HG02870 (cell line): ENCODE data around the gene NACA.
"Not testable (repeated sequence)": the region's sequence is repeated elsewhere in the genome, so short reads cannot be mapped to it uniquely, and the experiment has no call there.

Source experiments
- ATAC-seq: cut with Tn5 transposase; IDR thresholded peaks from one replicate; pipeline ENCODE4 v1.9.1; 2021; ENCODE audit warnings: mild to moderate bottlenecking, moderate library complexity; ENCODE audit not compliant: unreplicated experiment

NACA gene

DNA sequence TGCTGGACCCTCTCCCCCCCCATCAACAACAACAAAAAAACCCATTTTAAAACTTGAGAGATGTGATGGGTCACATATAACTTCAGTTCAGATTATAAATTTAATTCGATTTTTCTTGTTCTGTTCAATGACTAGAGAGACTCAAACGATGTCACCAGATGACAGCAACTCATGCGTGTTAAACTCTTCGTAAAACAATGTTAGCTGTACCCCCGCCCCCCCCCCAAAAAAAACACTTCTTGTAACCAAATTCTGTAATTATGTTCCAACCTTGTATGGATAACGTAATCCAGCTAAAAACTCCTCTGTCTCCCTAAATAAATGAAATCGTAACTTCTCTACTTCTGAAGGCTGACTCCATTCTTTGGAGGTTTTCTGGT, 614 bp upstream of the NACA start:
- ATAC-seq: no peak

DNA sequence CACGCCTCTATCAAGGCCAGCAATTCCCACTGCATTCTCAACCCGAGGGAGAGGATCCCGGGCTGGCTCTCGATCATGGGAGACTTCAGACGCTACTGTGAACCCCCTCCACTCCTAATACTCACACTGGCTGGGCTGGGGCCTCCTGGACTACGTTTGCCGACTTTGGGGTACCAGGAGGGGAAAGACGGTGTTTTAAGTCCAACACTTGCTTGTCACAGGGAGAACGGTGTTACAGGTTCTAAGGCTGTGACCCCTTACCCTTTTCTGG, 463 bp downstream of the NACA start:
- no peak for ATAC-seq

DNA sequence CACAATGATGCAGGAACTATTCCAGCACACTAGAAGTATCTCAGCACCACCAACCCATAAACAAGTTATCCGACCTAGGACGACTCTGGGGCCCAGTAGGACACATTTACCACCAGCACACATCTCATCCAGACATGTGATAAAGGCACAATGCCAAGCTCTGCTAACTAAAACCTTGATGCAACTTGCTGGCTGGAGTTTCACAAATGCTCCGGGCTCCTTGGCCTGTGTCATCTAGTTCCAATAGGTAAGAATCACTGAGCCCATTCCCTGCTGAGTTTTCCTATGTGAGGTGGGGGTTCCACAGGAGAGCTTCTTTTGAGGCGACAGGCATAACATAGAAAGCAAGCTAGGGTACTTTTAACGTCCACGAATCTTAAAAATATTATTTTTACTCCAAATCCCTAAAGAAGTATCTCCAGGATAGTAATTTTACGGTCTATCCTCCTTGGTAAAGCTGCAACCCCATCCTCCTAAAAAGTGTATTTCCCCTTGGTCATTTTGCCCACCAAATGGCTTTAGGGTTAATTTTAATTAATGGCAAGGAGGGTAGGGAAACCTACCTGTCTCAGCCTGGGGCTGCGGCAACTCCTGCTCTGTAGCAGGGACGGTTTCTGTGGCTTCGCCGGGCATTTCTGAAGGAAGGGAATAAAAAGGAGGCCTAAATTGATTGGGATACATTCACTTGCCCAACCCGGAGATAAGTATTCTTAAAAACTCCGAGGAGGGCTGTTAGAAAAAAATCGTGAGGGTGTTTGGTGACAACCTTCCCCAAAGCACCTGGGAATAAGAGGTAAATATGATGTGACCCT, 1.0 kb downstream of the NACA start:
- ATAC-seq: no peak

GRCh38 chr12:56723352-56723751, 1.7 kb downstream of the NACA start:
- ATAC-seq: no peak

GRCh38 chr12:56722832-56723231, 2.3 kb downstream of the NACA start:
- no peak for ATAC-seq

- no peak for ATAC-seq
Observed at GRCh38 chr12:56721721-56722120, 3.4 kb downstream of the NACA start.

DNA sequence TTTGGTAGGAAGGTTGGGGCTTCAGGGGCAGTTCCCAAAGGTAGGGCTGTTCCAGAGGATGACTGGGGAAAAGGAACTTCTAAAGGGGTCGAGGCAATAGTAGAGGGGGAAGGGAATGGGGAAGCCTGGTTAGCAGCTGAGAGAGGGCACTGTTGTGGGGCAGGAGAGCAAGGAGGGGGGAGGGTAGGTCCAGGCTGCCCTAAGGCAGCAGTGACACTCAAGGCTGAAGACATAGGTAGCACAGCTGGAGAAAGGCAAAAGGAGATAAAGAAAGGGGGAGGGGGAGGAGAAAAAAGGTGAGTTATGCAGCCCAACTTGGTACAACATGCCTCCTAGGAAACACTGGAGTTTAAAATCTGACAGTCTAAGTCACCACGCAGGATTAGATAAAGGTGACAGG, 3.9 kb downstream of the NACA start:
- no peak for ATAC-seq

- ATAC-seq: no peak
Observed at GRCh38 chr12:56720731-56721151, 4.4 kb downstream of the NACA start.

DNA sequence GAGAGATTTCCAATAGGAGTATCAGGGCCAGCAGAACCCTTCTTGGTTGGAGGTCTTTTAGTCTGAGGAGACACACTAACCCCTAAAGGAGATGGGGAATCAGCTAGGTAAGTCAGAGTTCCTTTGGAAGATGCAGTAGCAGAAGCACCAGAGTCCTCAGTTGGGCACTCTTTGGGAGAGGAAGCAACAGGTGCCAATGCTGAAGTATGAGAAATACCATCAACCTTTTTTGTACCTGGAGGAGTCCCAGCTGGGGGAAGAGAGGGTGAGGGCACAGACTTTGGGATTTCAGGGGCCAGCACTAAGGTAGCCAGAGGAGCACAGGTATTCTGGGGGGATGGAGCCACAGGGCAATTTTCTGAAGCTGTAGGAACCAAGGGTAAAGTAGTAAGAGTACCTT, 6.0 kb downstream of the NACA start:
- no peak for ATAC-seq

- no peak for ATAC-seq
Observed at GRCh38 chr12:56718636-56719035, 6.5 kb downstream of the NACA start.

DNA sequence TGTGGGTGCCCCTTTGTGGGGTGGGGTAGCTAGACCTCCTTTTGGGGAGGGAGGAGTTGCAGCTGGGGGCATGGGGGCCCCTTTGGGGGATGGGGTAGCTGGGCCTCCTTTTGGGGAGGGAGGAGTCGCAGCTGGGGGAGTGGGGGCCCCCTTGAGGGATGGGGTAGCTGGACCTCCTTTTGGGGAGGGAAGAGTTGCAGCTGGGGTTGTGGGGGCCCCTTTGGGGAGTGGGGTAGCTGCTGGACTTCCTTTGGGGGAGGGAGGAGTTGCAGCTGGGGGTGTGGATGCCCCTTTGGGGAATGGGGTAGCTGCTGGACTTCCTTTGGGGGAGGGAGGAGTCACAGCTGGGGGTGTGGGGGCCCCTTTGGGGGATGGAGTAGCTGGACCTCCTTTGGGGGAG, 7.0 kb downstream of the NACA start:
- no peak for ATAC-seq

DNA sequence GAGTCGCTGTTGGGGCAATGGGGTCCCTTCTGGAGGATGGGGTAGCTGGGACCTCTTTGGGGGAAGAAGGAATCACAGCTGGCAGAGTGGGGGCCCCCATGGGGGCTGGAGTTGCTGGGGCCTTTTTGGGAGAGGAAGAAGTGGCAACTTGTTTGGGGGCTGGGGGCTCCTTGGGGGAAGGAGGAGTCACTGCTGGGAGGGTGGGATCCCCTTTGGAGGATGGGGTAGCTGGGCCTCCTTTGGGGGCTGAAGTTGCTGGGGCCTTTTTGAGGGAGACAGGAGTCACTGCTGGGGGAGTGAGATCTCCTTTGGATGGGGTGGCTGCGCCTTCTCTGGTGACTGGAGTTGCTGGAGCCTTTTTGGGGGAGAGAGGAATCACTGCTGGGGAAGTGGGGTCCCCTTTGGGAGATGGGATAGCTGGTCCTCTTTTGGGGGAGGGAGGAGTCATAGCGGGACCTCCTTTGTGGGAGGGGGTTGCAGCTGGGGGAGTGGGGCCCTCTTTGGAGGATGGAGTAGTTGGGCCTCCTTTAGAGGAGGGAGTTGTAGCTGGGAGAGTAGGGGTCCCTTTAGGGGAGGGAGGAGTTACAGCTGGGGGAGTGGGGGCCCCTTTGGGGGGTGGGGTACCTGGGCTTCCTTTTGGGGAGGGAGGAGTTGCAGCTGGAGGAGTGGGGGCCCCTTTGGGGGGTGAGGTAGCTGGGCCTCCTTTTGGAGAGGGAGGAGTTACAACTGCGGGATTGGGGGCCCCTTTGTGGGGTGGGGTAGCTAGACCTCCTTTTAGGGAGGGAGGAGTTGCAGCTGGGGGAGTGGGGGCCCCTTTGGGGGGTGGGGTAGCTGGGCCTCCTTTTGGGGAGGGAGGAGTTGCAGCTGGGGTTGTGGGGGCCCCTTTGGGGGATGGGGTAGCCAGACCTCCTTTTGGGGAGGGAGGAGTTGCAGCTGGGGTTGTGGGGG, 7.9 kb downstream of the NACA start:
- ATAC-seq: no peak

DNA sequence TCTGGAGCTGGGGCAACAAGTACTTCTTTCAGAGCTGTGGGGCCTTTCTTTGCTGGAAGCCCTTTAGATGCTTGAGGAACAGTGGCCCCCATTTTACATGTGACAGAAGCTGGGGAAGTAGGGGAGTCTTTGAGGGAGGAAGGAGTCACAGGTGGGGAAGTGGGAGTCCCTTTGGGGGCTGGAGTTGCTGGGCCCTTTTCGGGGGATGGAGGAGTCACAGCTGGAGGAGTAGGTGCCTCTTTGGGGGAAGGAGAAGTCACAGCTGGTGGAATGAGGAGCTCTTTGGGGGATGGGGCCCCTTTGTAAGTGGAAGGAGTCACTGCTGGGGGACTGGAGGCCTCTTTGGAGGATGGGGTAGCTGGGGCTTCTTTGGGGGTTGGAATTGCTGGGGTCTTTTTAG, 8.6 kb downstream of the NACA start:
- no peak for ATAC-seq

- ATAC-seq: no peak
Observed at GRCh38 chr12:56715798-56716197, 9.3 kb downstream of the NACA start.

- no peak for ATAC-seq
Observed at GRCh38 chr12:56714431-56714929, 10.6 kb downstream of the NACA start.

GRCh38 chr12:56713345-56713744, 11.8 kb downstream of the NACA start:
- ATAC-seq: no peak

DNA sequence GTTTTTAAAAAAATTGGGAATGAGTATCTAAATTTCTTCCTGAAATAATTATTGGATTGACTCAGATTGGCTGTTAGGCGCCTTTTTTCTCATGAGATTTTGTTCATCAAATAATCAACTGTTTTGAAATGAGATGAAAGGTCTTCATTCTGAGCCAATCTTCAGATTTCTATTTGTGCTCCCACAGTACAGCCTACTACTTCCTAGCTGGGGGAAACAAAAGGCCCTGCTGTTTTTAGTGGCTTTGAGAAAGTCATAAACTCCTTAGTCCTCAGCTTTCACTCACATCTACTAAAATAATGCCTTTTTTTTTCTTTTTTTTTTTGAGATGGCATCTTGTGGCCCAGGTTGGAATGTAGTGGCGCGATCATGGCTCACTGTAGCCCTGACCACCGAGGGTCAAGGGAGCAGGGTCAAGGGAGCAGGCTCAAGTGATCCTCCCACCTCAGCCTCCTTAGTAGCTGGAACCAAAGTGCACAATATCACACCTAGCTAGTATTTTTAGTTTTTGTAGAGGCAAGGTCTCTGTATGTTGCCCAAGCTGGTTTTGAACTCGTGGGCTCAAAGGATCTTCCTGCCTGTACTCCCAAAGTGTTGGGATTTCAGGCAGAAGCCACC, 15.2 kb downstream of the NACA start:
- no peak for ATAC-seq

DNA sequence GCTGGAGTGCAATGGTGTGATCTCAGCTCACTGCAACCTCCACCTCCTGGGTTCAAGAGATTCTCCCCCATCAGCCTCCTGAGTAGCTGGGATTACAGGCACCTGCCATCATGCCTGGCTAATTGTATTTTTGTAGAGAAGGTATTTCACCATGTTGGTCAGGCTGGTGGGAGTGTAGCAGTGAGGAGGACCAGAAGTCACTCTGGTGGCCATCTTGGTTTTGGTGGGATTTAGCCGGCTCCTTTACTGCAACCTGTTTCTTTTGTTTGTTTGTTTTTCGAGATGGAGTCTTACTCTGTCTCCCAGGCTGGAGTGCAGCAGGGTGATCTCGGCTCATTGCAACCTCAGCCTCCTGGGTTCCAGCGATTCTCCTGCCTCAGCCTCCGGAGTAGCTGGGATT, 20.6 kb downstream of the NACA start:
- ATAC-seq: not testable (repeated sequence)

DNA sequence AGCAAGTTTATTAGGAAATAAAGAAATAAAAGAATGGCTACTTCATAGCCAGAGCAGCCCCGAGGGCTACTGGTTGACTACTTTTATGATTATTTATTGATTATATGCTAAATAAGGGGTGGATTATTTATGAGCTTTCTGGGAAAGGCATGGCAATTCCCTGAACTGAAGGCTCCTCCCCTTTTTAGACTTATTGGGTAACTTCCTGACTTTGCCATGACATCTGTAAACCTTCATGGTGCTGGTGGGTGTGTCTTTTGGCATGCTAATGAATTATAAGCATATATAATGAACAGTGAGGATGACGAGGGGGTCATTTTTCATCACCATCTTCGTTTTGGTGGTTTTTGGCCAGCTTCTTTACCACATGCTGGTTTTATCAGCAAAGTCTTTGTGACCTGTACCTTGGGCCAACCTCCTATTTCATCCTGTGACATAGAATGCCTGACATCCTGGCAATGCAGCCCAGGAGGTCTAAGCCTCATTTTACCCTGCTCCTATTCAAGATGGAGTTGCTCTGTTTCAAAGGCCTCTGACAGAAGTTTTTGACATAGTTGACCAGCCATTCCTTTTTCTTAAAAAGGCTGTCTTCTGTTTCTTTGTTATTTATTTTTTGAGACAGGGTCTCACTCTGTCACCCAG, 26.0 kb downstream of the NACA start:
- no peak for ATAC-seq

DNA sequence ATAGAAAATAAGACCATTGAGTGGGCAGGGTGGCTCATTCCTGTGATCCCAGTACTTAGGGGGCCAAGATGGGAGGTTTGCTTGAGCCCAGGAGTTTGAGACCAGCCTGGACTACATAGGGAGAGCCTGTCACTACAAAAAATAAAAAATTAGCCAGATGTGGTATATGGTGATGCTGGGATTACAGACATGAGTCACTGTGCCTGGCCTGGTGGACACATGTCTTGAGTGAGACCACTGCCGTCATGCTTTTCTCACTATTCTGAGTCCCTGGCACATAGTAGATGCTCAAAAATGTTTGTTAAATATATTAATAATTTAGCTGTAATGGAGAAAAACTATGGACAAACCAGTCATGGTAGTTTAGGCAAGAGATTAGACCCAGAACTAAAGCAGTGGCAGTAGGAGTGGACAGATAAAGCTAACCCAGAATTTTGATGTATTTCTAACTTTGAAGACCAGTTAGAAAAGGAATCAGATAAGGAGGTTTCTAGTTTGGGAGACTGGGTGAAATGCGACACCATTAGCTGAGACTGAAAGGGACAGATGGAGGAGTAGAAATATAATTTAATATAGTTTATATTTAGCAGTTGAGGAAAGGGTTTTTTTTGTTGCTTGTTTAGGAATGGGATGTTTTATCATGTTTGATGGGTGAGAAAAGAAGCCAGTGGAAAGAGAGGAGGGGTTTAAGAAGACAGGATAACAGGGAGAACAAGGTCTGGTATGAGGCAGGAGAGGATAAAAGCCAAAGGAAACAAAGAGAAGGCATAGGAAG, 29.6 kb downstream of the NACA start:
- no peak for ATAC-seq
